Neuronal stem cell (in vitro differentiated cells): ENCODE data around the gene TRIM34.
"Not testable (repeated sequence)": the region's sequence is repeated elsewhere in the genome, so short reads cannot be mapped to it uniquely, and the experiment has no call there.

Experiments used
- DNase-seq: peaks from one replicate; pipeline ENCODE4 v3.0.0-alpha.2; 2013; ENCODE audit warnings: low spot score
- H2AFZ ChIP-seq: one replicate; pipeline ENCODE4 v1.6.1; 2013; ENCODE audit warnings: mild to moderate bottlenecking, low read length, inconsistent platforms
- H2AK5ac ChIP-seq: 2 replicates; pipeline ENCODE4 v1.6.1; 2013; ENCODE audit warnings: low read depth, mild to moderate bottlenecking, inconsistent platforms, low read length, moderate library complexity, mixed read lengths
- H2BK120ac ChIP-seq: 2 replicates; pipeline ENCODE4 v1.6.1; 2013; ENCODE audit warnings: low read depth, mild to moderate bottlenecking, inconsistent platforms, low read length, moderate library complexity, mixed read lengths
- H2BK12ac ChIP-seq: one replicate; pipeline ENCODE4 v1.6.1; 2013; ENCODE audit warnings: low read length, inconsistent platforms
- H2BK15ac ChIP-seq: 2 replicates; pipeline ENCODE4 v1.6.1; 2013; ENCODE audit warnings: mild to moderate bottlenecking, low read length, inconsistent platforms, mixed read lengths
- H2BK5ac ChIP-seq: one replicate; pipeline ENCODE4 v1.6.1; 2013; ENCODE audit warnings: inconsistent platforms, mild to moderate bottlenecking, low read length, moderate library complexity
- H3K14ac ChIP-seq: one replicate; pipeline ENCODE4 v1.6.1; 2013; ENCODE audit warnings: low read length, inconsistent platforms
- H3K18ac ChIP-seq: 2 replicates; pipeline ENCODE4 v1.6.1; 2013; ENCODE audit warnings: low read length, inconsistent platforms
- H3K23ac ChIP-seq: 2 replicates; pipeline ENCODE4 v1.6.1; 2013; ENCODE audit warnings: low read depth, mild to moderate bottlenecking, mixed read lengths, low read length, inconsistent platforms; ENCODE audit not compliant: poor library complexity
- H3K27ac ChIP-seq: replicated peaks from 3 replicates; pipeline ENCODE4 v1.5.1; 2013; ENCODE audit warnings: low read length, inconsistent platforms
- H3K27me3 ChIP-seq, 3 experiments: 2 replicates each; pipeline ENCODE4 v1.6.1; 2013; ENCODE audit warnings: low read length in 3 of 3, mild to moderate bottlenecking in 2 of 3, inconsistent platforms in 1 of 3, low read depth in 1 of 3, mixed read lengths in 1 of 3, moderate library complexity in 1 of 3; ENCODE audit not compliant: control insufficient read depth in 3 of 3, insufficient read depth in 3 of 3
- H3K36me3 ChIP-seq, 2 donors: replicated peaks in 1 of 2; 2 replicates each; pipeline ENCODE4 v1.6.1; 2013; ENCODE audit warnings: low read length in 2 of 2; ENCODE audit not compliant: control insufficient read depth in 2 of 2, insufficient read depth in 2 of 2
- H3K4ac ChIP-seq: 2 replicates; pipeline ENCODE4 v1.6.1; 2013; ENCODE audit warnings: inconsistent platforms, mild to moderate bottlenecking, low read length, moderate library complexity
- H3K4me1 ChIP-seq, 2 donors: 1 replicate in 1 of 2; 2 replicates in 1 of 2; pipeline ENCODE4 v1.6.1; 2013; ENCODE audit warnings: low read length in 2 of 2, low read depth in 1 of 2; ENCODE audit not compliant: control insufficient read depth in 2 of 2, insufficient read depth in 1 of 2
- H3K4me2 ChIP-seq: one replicate; pipeline ENCODE4 v1.6.1; 2013; ENCODE audit warnings: mild to moderate bottlenecking, low read length, inconsistent platforms; ENCODE audit not compliant: insufficient read depth, poor library complexity, severe bottlenecking
- H3K4me3 ChIP-seq, 2 donors: 2 replicates each; pipeline ENCODE4 v1.5.1; 2013; ENCODE audit warnings: low read length in 2 of 2, mild to moderate bottlenecking in 2 of 2, inconsistent platforms in 1 of 2, moderate library complexity in 1 of 2
- H3K79me1 ChIP-seq: one replicate; pipeline ENCODE4 v1.6.1; 2013; ENCODE audit warnings: low read depth, mild to moderate bottlenecking, inconsistent platforms, low read length, moderate library complexity
- H3K9ac ChIP-seq: one replicate; pipeline ENCODE4 v1.6.1; 2013; ENCODE audit warnings: mild to moderate bottlenecking, low read depth, low read length, inconsistent platforms; ENCODE audit not compliant: poor library complexity
- H3K9me3 ChIP-seq, 2 donors: replicated peaks in 1 of 2; 2 replicates each; pipeline versions ENCODE3 to v1.6.1; 2013; ENCODE audit warnings: low read length in 2 of 2, mild to moderate bottlenecking in 2 of 2, inconsistent platforms in 1 of 2, low read depth in 1 of 2, mixed read lengths in 1 of 2, moderate library complexity in 1 of 2; ENCODE audit not compliant: control insufficient read depth in 2 of 2, insufficient read depth in 1 of 2
- H4K8ac ChIP-seq: one replicate; pipeline ENCODE4 v1.6.1; 2013; ENCODE audit warnings: low read depth, mild to moderate bottlenecking, inconsistent platforms, low read length, moderate library complexity
- H4K91ac ChIP-seq: one replicate; pipeline ENCODE4 v1.6.1; 2013; ENCODE audit warnings: low read length, low read depth, mild to moderate bottlenecking, inconsistent platforms; ENCODE audit not compliant: poor library complexity
- WGBS, 2 donors: extraction: QIAGEN DNeasy Blood & Tissue Kit; methylation state at CpG; one replicate each; pipeline ENCODE4 v1.1.7; 2013; ENCODE audit warnings: missing lambda C conversion rate in 2 of 2, mixed read lengths in 1 of 2; ENCODE audit not compliant: insufficient read length in 2 of 2, insufficient replicate concordance in 1 of 2; ENCODE audit errors: extremely low coverage in 2 of 2; 5-methylcytosine and 5-hydroxymethylcytosine counted together

The TRIM34 gene

DNA sequence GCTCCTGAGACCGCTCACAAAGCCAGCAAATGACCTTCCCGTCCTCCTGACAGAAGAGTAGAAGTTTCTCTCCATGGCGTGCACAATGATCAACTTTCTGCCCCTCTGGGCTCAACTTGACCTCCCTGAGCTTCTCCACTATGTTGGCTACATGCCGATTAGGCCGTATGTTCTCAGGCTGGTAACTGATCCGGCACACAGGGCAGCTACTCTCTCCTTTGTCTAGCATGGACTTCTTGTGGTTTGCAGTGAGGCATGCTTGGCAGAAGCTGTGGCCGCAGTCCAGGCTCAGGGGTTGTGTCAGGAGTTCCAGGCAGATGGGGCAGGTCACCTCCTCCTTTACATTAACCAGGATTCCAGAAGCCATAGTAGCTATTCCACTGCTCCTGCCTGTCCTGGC lies 55.0 kb downstream of the TRIM34 start:
- Histone ChIP-seq H3K79me1 (no peaks in the 10 kb centered on the region), H2BK5ac (no peak overlapping the region), H3K36me3 (peaks cover 13 to 45% of the 10 kb centered on the region in 2 donors), H3K23ac (no peak overlapping the region), H3K14ac (no peak overlapping the region), H3K4me3 (no peak overlapping the region), H3K4ac (no peak overlapping the region), H4K91ac (no peak overlapping the region), H4K8ac (no peak overlapping the region), H2AFZ (no peak overlapping the region), H2BK12ac (no peak overlapping the region), H3K4me1 (no peaks in the 10 kb centered on the region), H3K9ac (no peak overlapping the region), H3K27ac (no peak overlapping the region), H3K18ac (no peak overlapping the region), H3K27me3 (no peaks in the 10 kb centered on the region), H2BK120ac (no peak overlapping the region), H2AK5ac (no peak overlapping the region), H3K4me2 (no peak overlapping the region), H2BK15ac (no peak overlapping the region), H3K9me3 (peaks cover 6 to 25% of the 10 kb centered on the region in 2 donors)
- DNase-seq, result no peak
- WGBS, 2 donors, result no CpG with 5 or more reads among the region's 7 CpGs

DNA sequence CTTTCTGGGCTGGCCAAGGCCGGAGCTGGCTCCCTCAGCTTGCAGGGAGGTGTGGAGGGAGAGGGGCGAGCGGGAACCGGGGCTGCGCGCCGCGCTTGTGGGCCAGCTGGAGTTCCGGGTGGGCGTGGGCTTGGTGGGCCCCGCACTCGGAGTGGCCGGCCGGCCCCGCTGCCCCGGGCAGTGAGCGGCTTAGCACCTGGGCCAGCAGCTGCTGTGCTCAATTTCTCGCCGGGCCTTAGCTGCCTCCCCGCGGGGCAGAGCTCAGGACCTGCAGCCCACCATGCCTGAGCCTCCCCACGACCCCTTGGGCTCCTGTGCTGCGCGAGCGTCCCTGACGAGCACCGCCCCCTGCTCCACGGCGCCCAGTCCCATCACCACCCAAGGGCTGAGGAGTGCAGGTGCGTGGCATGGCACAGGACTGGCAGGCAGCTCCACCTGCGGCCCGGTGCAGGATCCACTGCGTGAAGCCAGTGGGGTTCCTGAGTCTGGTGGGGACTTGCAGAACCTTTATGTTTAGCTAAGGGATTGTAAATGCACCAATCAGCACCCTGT lies 58.2 kb downstream of the TRIM34 start:
- H3K79me1 ChIP-seq, H2AK5ac ChIP-seq, H2AFZ ChIP-seq, H4K8ac ChIP-seq, H3K4ac ChIP-seq, H2BK15ac ChIP-seq, H3K23ac ChIP-seq, H4K91ac ChIP-seq, H3K14ac ChIP-seq, H3K4me2 ChIP-seq, H3K4me3 ChIP-seq, H3K27me3 ChIP-seq, H2BK5ac ChIP-seq, H2BK12ac ChIP-seq, H3K18ac ChIP-seq, DNase-seq, H3K9ac ChIP-seq, H3K27ac ChIP-seq, H3K4me1 ChIP-seq, H2BK120ac ChIP-seq: not testable (repeated sequence)
- no CpG with 5 or more reads among the region's 33 CpGs for WGBS, 2 donors
- Histone ChIP-seq H3K36me3 (peaks cover 13 to 35% of the 10 kb centered on the region in 2 donors), H3K9me3 (peaks cover 6 to 15% of the 10 kb centered on the region in 2 donors)

DNA sequence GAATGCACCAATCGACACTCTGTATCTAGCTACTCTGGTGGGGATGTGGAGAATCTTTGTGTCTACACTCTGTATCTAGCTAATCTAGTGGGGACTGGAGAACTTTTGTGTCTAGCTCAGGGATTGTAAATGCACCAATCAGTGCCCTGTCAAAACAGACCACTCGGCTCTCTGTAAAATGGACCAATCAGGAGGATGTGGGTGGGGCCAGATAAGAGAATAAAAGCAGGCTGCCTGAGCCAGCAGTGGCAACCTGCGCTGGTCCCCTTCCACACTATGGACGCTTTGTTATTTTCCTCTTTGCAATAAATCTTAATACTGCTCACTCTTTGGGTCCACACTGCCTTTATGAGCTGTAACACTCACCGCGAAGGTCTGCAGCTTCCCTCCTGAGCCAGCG lies 58.8 kb downstream of the TRIM34 start:
- not testable (repeated sequence) for H3K27ac ChIP-seq, H2AFZ ChIP-seq, H3K18ac ChIP-seq, H2BK12ac ChIP-seq, H3K27me3 ChIP-seq, H3K4ac ChIP-seq, H2BK120ac ChIP-seq, H4K8ac ChIP-seq, H3K79me1 ChIP-seq, H3K14ac ChIP-seq, H2BK5ac ChIP-seq, H3K9ac ChIP-seq, H4K91ac ChIP-seq, H3K23ac ChIP-seq, H3K4me3 ChIP-seq, DNase-seq, H3K9me3 ChIP-seq, H2BK15ac ChIP-seq, H3K4me1 ChIP-seq, H2AK5ac ChIP-seq
- WGBS, 2 donors, result no CpG with 5 or more reads among the region's 7 CpGs
- peak overlapping the region; percentile 3 for H3K4me2 ChIP-seq
- H3K36me3 ChIP-seq, result peaks cover 7 to 29% of the 10 kb centered on the region in 2 donors

DNA sequence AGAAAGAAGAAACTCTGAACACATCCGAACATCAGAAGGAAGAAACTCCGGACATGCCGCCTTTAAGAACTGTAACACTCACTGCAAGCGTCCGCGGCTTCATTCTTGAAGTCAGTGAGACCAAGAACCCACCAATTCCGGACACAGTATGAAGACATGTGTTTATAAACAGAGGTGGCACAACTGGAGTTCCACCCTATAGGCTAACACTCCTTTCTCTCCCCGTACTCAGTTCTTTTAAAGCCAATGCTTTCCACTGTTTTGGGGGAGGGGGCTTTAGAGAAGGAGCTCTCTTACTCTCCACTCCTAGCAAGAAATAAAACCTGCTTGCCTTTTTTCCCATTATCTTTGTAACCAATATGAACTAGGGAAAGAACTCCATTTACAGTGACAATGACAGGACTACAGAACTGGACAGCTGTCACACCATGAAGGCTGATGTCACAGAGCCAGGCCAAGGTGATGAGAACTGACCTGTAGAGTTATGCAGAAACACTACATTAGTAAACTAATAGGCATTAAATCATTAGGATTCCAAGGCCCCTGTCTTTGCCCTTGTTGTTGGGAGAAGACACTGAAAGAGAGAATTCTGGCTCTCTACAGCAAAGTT lies 59.3 kb downstream of the TRIM34 start:
- Histone ChIP-seq H3K36me3 (peaks cover 4 to 23% of the 10 kb centered on the region in 2 donors), H2BK5ac (no peak overlapping the region), H3K4me3 (peak overlapping the region in 1 of 2 donors; percentile 76), H3K4me2 (peak overlapping the region; percentile 63), H2BK12ac (peak overlapping the region; percentile 8), H3K4ac (no peak overlapping the region), H3K9ac (no peak overlapping the region), H3K27me3 (no peaks in the 10 kb centered on the region), H3K79me1 (no peaks in the 10 kb centered on the region), H2AK5ac (no peak overlapping the region), H3K4me1 (no peaks in the 10 kb centered on the region), H3K14ac (no peak overlapping the region), H3K9me3 (peaks cover 4 to 5% of the 10 kb centered on the region in 2 donors), H3K27ac (peak overlapping the region; percentile 58), H2BK120ac (no peak overlapping the region), H4K8ac (no peak overlapping the region), H3K23ac (no peak overlapping the region), H2BK15ac (no peak overlapping the region), H3K18ac (no peak overlapping the region), H4K91ac (no peak overlapping the region), H2AFZ (peak overlapping the region; percentile 97)
- no CpG with 5 or more reads among the region's 8 CpGs for WGBS, 2 donors
- DNase-seq, result no peak
